Measurements from ENCODE around the gene PDE4D.
"Not testable (repeated sequence)": the region's sequence is repeated elsewhere in the genome, so short reads cannot be mapped to it uniquely, and the experiment has no call there.

The PDE4D gene

DNA sequence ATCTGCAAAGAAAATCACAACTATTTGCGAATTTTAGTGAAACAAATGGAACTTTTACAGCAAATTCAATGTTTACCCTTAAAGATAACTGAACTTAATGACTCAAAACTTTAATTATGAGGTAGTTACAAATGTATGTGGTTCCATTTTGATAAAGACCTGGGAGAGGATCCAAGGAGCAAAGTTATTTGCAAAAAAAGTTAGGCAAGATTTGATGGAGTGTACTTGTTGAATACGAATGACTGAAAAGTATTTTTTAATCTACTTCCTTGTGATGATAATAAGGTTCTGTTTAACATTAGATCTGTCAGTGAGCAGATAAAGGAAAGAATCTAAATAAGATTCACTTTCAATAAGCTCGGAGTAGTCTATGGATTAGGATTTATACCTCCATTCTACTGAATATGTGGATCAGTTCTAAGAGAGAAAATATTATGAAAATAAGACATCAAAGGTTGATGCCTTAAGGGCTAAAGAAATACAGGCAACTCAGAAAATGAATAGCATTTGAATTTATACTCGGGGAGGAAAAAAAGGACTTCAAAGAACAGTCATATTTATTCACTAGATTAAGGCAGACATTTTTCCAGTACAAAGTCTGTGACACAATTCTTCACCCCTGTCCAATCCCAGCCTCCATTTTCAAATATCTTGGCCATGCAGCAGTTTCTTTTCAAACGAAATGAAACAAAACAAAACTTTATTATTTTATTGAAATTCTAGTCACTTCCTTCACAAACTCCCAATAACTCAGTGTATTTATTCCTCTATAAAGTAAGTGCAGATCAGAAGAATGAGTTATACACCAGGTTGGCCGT lies 199.8 kb downstream of the PDE4D start:
- no peak for DNase-seq

DNA sequence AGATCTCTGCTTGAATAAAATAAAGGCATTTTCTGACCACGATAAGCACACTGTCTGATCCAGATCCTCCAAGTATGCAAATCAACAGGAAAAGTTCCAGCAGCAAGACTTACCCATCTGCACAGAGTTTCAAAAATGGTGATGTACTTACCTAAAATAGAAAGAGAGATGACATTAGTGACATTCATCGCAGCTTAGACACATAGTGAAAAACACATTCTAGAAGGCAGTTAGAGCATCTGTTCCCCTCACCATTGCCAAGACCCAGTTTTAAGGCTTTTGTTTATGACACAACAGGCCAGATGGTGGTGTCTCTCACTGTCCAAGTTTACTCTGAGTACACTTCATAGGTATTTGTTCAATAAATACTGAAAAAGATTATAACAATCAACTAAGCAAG lies 207.7 kb downstream of the PDE4D start:
- no peak for DNase-seq

DNA sequence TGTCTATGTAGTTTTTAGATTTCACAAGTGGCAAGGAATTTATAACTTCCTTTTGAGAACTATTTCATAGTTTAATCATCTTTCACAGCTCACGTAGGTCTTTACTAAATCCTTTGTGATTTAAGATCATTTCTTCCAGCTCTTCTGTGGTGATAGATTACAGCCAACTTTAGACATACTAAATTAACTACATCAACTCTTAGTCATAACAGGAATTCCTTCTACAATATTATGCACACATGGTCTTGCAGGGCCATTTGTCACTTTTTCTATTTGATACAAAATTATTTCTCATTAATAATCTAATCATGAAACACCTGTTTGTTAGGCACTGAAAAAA lies 208.4 kb downstream of the PDE4D start:
- DNase-seq: no peak

DNA sequence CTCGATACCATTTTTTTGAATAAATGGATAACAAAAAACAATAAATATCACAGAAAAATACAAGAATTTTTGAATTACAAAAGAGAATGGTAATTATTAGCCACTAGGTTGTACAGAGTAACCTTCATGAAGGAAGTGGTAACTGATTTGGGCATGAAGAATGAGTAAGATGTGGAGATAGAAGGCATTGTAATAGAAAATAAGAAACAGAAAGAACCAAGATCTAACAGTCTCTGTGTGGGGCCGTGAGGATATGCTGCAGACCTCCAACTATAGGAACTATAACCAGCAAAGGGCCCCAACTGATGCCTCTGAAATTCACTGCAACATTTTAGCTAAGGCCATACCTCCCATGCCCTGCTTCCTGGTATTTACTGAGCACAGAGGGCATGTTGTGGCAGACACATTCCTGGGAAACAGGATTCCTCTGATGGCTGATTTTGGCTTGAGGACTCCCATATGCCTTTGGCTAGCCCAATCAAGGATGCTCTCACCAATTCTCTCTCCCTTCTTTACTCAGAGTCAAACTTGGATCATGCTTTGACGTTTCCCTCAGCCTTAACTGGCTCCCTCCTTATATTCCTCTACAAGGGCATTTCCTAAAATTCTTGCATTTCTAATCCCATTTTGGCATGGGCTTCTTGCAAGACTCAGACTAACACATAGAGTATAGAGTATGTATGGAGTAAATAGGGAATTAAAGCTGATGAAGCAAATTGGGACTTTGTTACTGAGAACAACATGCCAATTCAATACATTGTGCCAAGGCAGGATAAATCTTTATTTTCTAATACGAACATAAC lies 208.9 kb downstream of the PDE4D start:
- no peak for DNase-seq

DNA sequence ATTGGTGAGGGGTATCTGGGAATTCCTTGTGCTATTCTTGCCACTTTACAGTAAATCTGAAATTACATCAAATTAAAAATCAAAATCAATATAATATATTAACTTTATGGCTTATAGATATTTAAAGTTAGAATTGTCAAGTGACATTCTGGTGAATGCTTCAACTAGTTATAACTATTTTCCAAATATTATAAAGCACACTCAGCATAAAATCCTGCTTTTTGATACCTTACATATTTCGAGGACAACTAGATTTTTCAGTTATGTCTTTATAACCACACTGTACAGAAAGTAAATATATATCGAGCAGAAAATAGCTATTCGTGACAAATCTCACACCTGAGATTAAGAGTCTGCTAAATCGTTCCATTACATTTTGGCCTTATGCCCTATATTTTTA lies 210.2 kb downstream of the PDE4D start:
- DNase-seq: no peak

DNA sequence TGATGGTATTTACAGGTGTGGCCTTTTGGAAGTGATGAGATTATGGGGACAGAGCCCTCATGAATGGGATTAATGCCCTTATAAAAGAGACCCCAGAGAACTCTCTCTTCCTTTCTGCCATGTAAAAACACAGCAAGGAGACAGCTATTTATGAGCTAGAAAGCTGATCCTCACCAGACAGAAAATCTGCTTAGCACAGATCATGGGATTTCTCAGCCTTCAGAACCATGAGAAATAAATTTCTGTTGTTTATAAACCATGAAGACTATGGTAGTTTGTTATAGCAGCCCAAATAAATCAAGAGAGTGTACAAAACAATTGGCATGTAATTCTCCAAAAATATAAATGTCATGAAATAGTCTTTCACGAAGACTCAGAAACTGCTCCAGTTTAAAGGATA lies 211.0 kb downstream of the PDE4D start:
- DNase-seq: no peak

DNA sequence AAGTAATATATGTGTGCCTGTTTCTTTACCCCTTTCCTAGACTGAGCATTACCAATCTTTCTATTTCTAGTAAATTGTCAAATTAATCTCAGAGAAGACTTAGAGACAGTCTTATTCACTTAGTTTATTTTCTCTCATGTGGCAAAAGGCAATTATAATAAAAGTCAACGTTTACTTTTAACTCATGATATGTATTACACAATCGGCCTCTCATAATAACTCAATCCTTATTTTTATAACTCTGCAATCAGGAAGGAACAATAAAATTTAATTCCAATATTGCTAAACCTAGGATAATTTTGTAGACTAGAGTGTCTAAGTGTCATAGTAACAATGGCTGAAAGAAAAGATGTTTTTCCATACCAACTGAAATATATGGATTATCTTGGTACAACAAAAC lies 214.6 kb downstream of the PDE4D start:
- DNase-seq: no peak

DNA sequence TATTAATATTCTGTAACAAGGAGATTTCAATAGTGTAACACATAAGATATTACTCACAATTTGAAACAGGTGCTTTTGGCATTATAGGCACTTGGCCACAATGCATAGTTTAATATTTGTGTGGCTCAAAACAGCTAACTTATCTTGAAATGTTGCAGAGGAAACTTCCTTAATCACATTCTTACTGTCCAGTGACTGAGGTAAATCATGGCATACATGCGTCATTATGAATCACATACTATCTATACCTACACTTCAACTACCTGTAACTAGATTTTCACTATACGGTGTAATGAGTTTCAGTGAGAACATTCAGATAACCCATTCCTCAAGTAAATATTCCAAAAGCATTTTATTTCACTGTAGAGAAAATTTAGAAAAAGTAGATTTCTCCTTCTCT lies 218.8 kb downstream of the PDE4D start:
- no peak for DNase-seq

DNA sequence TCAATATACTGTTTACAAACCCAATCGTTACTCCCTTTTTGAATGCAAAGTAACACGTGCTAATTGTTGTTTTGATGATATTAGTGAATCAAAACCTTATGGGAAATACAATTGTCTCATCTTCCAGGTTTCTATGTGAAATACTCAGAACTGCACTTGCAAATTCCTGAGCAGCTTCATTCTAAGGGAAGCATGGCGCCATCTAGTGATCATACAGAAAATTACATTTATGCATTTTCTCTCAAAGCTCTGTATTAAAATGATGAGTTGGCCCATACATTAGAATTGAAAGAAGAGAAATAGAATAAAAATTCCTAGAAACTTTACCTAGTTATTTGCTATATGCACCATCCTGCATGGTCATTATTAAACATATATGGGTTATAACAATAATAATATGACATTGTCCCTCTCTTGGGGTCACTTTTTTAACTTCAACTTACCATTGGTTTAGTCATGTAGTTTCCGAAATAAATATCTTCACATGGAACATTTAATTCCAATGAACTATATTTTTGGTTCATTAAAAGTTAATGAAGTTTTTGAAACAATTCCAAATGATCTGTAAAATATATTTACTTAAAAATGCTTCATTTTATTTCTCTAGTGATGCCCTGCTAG lies 220.0 kb downstream of the PDE4D start:
- DNase-seq: peak; percentile 10

DNA sequence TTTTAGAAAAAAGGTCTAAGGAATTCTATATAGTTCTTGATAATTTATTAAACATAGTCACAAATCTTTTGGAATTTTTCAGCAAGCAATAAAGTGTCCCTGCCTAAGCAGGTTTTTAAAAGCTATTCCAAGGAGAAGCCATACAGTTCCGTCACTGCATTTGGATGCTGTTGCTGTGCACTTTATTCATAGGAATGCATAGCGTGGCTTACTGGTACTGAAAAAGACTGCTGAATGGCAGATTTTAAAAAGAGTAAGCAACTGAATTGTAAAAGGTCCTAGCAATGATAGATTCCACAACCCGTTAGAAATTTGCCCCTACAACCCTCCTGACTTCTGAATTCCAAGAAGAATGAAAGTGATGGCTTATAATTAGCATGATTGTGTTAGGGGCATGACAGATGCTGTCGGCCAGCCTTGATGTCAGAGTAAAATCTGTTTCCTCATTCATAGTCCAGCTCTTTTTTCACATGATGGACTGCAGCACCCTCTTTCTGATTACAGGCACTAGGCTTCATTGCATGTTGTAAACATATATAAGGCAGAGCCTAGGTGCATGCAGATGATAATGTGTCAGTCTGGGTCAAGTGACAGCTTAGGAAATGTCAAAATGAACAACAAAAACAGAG lies 227.0 kb downstream of the PDE4D start:
- DNase-seq: no peak

DNA sequence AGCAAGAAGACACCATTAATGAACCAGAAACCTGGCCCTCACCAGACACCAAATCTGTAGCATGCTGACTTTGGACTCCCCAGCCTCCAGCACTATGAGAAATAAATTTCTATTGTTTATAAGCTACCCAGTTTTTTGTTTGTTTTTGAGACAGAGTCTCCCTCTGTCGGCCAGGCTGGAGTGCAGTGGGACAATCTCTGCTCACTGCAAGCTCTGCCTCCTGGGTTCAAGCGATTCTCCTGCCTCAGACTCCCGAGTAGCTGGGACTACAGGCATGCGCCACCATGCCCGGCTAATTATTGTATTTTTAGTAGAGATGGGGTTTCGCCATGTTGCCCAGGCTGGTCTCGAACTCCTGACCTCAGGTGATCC lies 227.7 kb downstream of the PDE4D start:
- not testable (repeated sequence) for DNase-seq

DNA sequence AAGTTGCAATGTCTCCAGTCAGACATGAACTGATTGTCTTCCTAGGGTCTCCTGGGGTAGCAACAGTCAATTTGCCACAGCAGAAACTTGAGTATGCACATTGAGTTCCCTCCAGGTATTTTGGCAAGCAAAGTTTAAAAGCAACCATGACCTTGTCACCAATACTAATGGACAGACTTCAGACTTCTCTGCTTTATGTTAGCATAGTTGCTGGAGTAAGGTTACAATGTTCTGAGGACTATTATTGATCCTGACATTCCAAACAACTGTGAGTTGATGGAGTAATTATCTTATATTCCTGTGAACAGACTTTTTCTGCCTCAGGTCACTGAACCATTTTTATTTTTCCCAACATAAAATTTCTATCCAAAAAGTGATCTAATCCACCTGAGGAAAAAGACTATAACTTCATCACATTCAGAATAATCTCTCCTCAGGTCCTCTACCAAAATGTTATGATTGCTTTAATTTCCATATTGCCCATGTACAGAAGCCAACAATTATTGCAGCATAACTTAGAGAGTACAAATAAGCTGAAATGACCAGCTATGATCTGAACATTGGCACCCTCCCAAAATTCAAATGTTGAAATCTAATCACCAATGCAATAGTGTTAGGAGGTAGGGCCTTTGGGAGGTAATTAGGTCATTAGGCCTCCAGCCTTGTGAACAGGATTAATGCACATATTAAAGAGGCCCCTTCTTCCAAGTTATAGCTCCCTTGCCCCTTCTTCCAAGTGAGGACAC lies 228.3 kb downstream of the PDE4D start:
- DNase-seq: no peak

DNA sequence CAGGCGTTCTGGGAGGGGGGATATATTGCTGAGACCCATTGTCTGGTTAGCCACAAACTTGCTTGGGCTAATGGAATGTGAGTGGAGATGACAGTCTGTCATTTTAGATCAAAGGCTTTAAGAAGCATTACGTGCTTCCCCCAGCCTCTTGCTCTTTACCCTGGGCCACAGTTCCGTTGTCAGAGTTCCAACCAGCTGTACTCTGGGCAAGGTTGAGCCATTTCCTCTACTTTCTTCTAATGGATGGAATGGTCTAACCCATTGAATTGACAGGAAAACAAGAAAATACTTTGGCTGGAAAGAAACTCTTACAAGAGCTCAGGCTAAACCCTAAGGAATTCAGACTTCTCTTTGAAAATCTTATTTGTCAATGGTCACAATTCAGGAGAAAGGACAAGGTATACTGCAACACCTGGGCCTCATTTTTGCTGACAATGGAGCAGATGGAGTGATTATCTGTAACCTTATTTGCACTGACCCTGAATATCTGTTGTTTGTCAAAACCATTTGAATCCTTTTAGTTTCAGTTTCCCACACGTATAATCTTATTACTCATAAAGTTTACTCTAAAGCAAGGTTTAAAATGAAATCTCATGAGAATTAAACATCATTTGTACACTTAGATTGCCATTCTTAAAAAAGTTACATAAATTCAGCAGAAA lies 231.4 kb downstream of the PDE4D start:
- DNase-seq: no peak

DNA sequence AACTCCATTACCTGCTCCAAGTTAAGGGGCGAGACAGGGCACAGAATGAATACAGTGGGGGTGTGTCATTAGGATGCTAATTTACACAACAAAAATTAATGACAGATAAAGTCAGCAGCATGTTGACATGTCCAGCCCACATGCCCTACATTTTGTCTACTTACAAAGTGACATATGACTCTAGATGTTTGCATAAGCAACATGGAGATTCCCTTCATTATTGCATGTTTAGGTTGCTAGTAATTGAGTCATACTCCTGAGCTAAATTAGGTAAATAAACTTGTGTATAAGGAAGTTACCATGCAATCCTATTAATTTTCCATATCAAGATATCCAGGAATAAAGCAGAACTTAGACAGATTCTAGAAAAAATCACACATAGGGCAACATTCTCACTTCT lies 232.2 kb downstream of the PDE4D start:
- DNase-seq: no peak

DNA sequence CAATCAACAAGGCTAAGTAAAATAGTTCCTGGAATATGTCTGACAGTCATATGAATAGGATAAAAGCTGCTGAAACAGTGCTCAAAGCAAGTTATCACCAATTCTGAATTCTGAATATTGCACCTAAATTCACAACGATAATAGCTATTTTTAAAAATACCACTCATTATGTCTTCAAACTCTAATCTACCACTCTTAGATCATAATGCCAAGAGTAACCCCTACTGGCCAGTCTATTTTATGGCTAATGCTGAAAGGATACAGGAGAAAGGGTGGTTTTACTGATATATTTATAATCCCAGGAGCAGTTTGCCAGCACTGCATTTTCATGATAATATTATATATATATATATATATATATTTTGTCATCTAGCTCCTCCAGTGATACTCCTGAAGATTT lies 232.8 kb downstream of the PDE4D start:
- DNase-seq: no peak

DNA sequence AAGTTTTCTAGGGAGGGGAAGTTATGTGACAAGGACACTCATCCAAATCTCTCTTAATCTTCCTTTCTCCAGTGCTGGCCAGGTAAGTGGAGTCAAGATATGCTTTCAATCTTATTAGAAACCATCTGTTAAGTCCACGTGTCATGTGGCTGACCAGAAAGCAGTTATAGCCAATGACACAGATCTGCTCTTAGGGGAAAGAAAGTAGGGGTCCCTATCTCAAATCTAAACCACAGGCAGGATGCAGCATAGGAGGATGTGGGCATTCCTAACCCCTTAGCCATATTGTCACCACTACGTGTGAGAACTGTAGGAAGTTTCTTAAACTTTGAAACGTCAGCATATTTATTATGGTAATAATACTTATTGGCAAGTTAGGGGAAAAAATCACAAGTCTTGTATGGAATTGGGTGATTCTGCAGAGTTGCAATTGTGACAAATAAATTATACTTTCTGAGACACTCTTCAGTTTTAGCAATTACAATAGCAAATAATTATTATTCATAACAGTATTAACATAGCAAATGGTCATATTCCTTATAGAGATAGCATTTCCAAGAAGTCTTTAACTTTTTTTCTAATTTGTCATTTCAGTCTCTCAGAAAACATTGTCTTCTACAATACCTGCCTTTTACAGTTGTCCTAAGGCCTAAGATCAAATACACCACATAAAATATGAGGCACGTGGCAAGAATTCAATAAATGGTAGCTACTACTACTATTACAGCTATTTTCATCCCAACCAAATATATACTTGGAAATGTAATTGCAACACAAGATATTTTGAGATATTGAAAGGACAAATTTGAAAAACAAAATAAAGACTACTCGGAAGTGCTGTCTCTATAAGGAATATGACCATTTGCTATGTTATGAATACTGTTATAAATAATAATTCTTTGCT lies 236.9 kb downstream of the PDE4D start:
- DNase-seq: no peak

DNA sequence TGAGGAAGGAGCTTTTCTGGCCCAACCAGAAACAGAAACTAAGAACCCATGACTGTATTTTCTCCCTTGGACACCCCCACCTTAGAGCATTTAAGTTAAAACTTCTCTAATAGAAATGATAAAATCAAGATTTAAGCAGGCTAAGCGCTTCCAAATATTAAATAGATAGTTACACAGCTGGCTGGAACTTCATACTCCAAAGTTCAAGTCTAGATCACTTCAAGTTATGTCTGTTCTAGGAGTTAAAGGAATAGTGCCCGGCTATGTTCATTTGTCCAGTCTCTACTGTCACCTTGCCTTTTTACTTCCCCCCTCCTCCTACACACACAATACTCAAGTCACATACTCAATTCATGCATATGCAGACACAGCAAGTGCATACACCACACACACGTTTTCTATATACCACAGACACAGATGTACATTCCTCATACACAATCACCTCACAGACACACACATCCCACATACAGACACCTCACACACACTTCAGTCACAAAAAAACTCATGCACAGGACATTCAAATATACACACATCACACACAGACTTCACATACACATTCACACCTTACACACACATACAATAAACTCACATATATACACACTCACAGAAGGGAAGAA lies 237.7 kb downstream of the PDE4D start:
- no peak for DNase-seq

DNA sequence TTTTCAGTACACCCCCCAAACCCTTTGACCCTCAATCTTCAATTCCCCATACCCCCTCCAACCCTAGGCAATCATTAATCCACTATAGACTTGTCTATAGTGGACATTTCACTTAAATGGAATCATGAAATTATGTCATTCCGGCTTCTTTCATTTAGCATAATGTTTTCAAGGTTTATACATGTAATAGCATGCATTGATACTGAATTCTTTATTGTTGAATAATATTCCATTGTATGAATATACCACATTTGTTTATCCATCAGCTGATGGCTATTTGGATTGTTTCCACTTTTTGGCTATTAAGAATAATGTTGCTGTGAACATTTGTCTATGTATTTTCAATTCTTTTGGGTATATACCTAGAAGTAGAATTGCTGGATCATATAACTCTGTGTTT lies 238.8 kb downstream of the PDE4D start:
- DNase-seq: no peak

DNA sequence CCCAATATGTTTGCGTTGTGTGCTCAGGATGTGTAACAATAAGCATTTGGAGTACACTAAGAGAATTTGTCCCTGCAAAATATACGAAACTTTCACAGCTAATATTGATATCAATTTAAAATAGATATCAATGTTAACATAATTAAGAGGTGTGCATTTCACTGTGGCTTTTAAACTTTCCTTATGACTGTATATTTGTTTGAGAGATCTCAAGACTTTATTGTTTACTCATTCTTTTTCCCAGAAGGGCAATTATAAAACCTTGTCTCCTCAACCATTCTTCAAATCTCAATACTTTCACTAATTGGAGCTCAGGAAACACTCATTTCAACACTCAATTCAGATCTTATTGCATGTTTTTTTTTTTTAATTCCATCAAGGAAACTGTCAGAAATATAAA lies 241.1 kb downstream of the PDE4D start:
- DNase-seq: no peak

All from central memory CD4-positive, alpha-beta T cell (primary cell).